HepG2 (cell line): ENCODE data around the gene TMEM38A. TPM values are rescaled to one million over a fixed set of nuclear protein-coding genes. Genes with fewer than 3 reads are reported as not detected.

Experiments used
- EHMT2 ChIP-seq: fragments of 200-600 bp; sonication (generic); IDR thresholded peaks from 2 replicates; pipeline ENCODE4 v1.7.0; 2017; ENCODE audit warnings: antibody characterized with exemption, low read depth, low read length, borderline replicate concordance
- FOXC1 ChIP-seq: sonication (generic); formaldehyde crosslinking; IDR thresholded peaks from 2 replicates; pipeline ENCODE4 v1.8.0; 2022; ENCODE audit warnings: mild to moderate bottlenecking, missing genetic modification reagents, borderline replicate concordance
- GABPA ChIP-seq, 2 experiments: IDR thresholded peaks; 2 replicates each; pipeline ENCODE4 v1.6.1; 2011 to 2016; ENCODE audit warnings: low read depth in 2 of 2, low read length in 1 of 2, missing biosample characterization in 1 of 2, missing genetic modification characterization in 1 of 2
- KDM5B ChIP-seq: sonication (generic); formaldehyde crosslinking; IDR thresholded peaks from 2 replicates; pipeline ENCODE4 v1.4.0; 2020; ENCODE audit warnings: missing genetic modification reagents, mild to moderate bottlenecking, borderline replicate concordance
- MAFG ChIP-seq: sonication (generic); formaldehyde crosslinking; IDR thresholded peaks from 2 replicates; pipeline ENCODE4 v1.5.1; 2020; ENCODE audit warnings: mild to moderate bottlenecking, missing genetic modification reagents
- MTA1 ChIP-seq: sonication (generic); formaldehyde crosslinking; IDR thresholded peaks from 2 replicates; pipeline ENCODE4 v1.4.0; 2020; ENCODE audit warnings: missing genetic modification reagents, mild to moderate bottlenecking, borderline replicate concordance
- MTF2 ChIP-seq: sonication (generic); formaldehyde crosslinking; IDR thresholded peaks from 2 replicates; pipeline ENCODE4 v1.5.0; 2020; ENCODE audit warnings: missing genetic modification reagents, borderline replicate concordance
- PRDM10 ChIP-seq: sonication (generic); formaldehyde crosslinking; IDR thresholded peaks from 2 replicates; pipeline ENCODE4 v1.4.0; 2020; ENCODE audit warnings: low read depth, missing genetic modification reagents
- SIN3B ChIP-seq: fragments of 150-350 bp; IDR thresholded peaks from 2 replicates; pipeline ENCODE4 v1.6.1; 2014; ENCODE audit warnings: low read length
- SIX4 ChIP-seq: sonication (generic); formaldehyde crosslinking; IDR thresholded peaks from 2 replicates; pipeline ENCODE4 v1.4.0; 2020; ENCODE audit warnings: missing genetic modification reagents
- TAF15 ChIP-seq: fragments of 200-400 bp; formaldehyde crosslinking; IDR thresholded peaks from one replicate; pipeline ENCODE4 v1.6.1; 2018; ENCODE audit warnings: mild to moderate bottlenecking, low read depth, low read length; ENCODE audit not compliant: poor library complexity, severe bottlenecking
- TEAD3 ChIP-seq: optimal IDR thresholded peaks from 2 replicates; pipeline ENCODE3; 2016; ENCODE audit warnings: borderline replicate concordance
- THYN1 ChIP-seq: sonication (generic); formaldehyde crosslinking; IDR thresholded peaks from 2 replicates; pipeline ENCODE4 v1.8.1; 2023; ENCODE audit warnings: low read depth, mild to moderate bottlenecking, moderate library complexity, missing genetic modification reagents, borderline replicate concordance
- TMF1 ChIP-seq: sonication (generic); formaldehyde crosslinking; IDR thresholded peaks from 2 replicates; pipeline ENCODE4 v1.8.1; 2022; ENCODE audit warnings: low read depth, missing genetic modification reagents
- ZFP1 ChIP-seq: IDR thresholded peaks from 2 replicates; pipeline ENCODE4 v1.6.1; 2016
- ZNF256 ChIP-seq: sonication (generic); formaldehyde crosslinking; conservative IDR thresholded peaks from 2 replicates; pipeline ENCODE4 v1.4.0; 2020; ENCODE audit warnings: missing genetic modification reagents
- ZNF333 ChIP-seq: sonication (generic); formaldehyde crosslinking; IDR thresholded peaks from 2 replicates; pipeline ENCODE4 v1.4.0; 2020; ENCODE audit warnings: mild to moderate bottlenecking, missing genetic modification reagents, borderline replicate concordance
- ZNF431 ChIP-seq: sonication (generic); formaldehyde crosslinking; IDR thresholded peaks from 2 replicates; pipeline ENCODE4 v1.9.0; 2022; ENCODE audit warnings: missing genetic modification reagents, low read depth, mild to moderate bottlenecking, borderline replicate concordance
- ZNF547 ChIP-seq: sonication (generic); formaldehyde crosslinking; IDR thresholded peaks from 2 replicates; pipeline ENCODE4 v1.5.1; 2020; ENCODE audit warnings: mild to moderate bottlenecking, missing genetic modification reagents
- ZNF574 ChIP-seq: sonication (generic); formaldehyde crosslinking; IDR thresholded peaks from 2 replicates; pipeline ENCODE4 v1.4.0; 2020; ENCODE audit warnings: missing genetic modification reagents
- ZNF576 ChIP-seq: sonication (generic); formaldehyde crosslinking; IDR thresholded peaks from 2 replicates; pipeline ENCODE4 v1.4.0; 2020; ENCODE audit warnings: mild to moderate bottlenecking, missing genetic modification reagents
- ZNF580 ChIP-seq: IDR thresholded peaks from 2 replicates; pipeline ENCODE4 v1.6.1; 2016; ENCODE audit warnings: low read depth, borderline replicate concordance
- polyA plus RNA-seq, 8 experiments: library from polyadenylated mRNA; depleted of rRNA in 3 of 8; stranded (reverse) in 7 of 8; unstranded in 1 of 8; fragments of >200 nt; fragmentation: Illumina TruSeq in 4 of 8; extraction: Trizol in 4 of 8; gene quantifications; 2 replicates each; pipeline versions ENCODE4 v1.2.1 to v1.2.3, GENCODE V29; 2011 to 2016; ENCODE audit warnings: low read depth in 4 of 8, missing spikeins in 1 of 8, mixed read lengths in 1 of 8; ENCODE audit not compliant: insufficient read depth in 1 of 8
- total RNA-seq, 5 experiments: library from RNA; depleted of rRNA; stranded (reverse); fragments of >200 nt; fragmentation: Illumina TruSeq; extraction: Trizol; gene quantifications; 2 replicates each; pipeline ENCODE4 v1.2.3, GENCODE V29; 2016; ENCODE audit warnings: low read depth in 1 of 5

TMEM38A gene
- total and polyA plus RNA-seq, 2 of the 13 experiments (the other 11 are each of a cell fraction or from before 2014, with no cell fraction given), result 4.8 to 6.8 TPM

- no peak for TF ChIP-seq SIN3B
- no peak for TF ChIP-seq MAFG (CRISPR knock-in tag)
- TF ChIP-seq MTA1 (CRISPR knock-in tag), result no peak
- no peak for TF ChIP-seq MTF2 (CRISPR knock-in tag)
- TF ChIP-seq TMF1 (CRISPR knock-in tag), result no peak
- 0 out of 2 replicates have a peak, but pooled peaks have one; percentile 27 for TF ChIP-seq ZNF547 (CRISPR knock-in tag)
- peak; percentile 73; the same call in 1 of the 2 replicates for TF ChIP-seq ZNF333 (CRISPR knock-in tag)
- TF ChIP-seq GABPA (IDR thresholded peaks at IDR 0.05; ENCODE audit: low read depth, low read length), result peak; percentile 94
- peak; percentile 99 for TF ChIP-seq GABPA (CRISPR knock-in tag; IDR thresholded peaks at IDR 0.05; ENCODE audit: low read depth)
- no peak for TF ChIP-seq ZNF256 (CRISPR knock-in tag)
- TF ChIP-seq THYN1 (CRISPR knock-in tag), result peak; percentile 38; the same call in 1 of the 2 replicates
- no peak for TF ChIP-seq ZNF431 (CRISPR knock-in tag)
- no peak for TF ChIP-seq TAF15
- TF ChIP-seq ZNF576 (CRISPR knock-in tag), result no peak
- TF ChIP-seq ZNF574 (CRISPR knock-in tag), result peak; percentile 99
- TF ChIP-seq PRDM10 (CRISPR knock-in tag), result no peak
- peak; percentile 71 for TF ChIP-seq TEAD3 (CRISPR knock-in tag)
- TF ChIP-seq KDM5B, result peak; percentile 59; the same call in 1 of the 2 replicates
- TF ChIP-seq SIX4 (CRISPR knock-in tag), result no peak; the same call in 1 of the 2 replicates
- TF ChIP-seq ZFP1 (CRISPR knock-in tag), result 0 out of 2 replicates have a peak, but pooled peaks have one; percentile 19
- TF ChIP-seq EHMT2, result no peak
- 0 out of 2 replicates have a peak, but pooled peaks have one; percentile 45 for TF ChIP-seq ZNF580
- peak; percentile 88 for TF ChIP-seq FOXC1 (CRISPR knock-in tag)
Observed at GRCh38 chr19:16659832-16660708, 869 bp upstream of the TMEM38A start, which contains the start of gene SMIM7 (continued).
